ENCODE measurements around the gene HSD11B2.

The HSD11B2 gene

DNA sequence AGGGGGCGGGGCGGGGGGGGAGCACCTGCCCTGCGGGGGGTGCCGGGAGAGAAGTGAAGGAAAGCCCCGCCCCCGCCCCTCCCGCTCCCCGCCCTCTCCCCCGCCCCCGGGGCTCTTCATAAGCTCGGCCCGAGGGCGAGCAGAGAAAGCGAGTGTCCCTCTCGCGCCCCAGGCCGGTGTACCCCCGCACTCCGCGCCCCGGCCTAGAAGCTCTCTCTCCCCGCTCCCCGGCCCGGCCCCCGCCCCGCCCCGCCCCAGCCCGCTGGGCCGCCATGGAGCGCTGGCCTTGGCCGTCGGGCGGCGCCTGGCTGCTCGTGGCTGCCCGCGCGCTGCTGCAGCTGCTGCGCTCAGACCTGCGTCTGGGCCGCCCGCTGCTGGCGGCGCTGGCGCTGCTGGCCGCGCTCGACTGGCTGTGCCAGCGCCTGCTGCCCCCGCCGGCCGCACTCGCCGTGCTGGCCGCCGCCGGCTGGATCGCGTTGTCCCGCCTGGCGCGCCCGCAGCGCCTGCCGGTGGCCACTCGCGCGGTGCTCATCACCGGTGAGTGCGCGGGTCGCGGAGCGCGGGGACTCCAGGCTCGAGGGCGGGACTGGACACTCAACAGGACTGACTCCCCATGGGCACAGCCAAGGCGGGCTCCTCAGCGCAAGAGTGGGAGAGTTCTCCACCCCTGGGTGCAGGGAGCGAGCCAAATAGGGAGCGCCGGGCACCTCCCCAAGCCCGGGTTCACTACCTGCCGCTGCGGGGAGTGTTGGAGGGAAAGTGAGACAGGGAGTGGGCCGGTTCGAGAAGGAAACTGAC lies at the start of gene HSD11B2:
Gene HSD11B2, plus strand, starts transcription at position 145 of the 798 bp plus-strand sequence. Its CDS starts 128 bp downstream, at position 273.
- peak in 5 of 14 donors; percentile 21 to 62 (median 33) for DNase-seq

DNA sequence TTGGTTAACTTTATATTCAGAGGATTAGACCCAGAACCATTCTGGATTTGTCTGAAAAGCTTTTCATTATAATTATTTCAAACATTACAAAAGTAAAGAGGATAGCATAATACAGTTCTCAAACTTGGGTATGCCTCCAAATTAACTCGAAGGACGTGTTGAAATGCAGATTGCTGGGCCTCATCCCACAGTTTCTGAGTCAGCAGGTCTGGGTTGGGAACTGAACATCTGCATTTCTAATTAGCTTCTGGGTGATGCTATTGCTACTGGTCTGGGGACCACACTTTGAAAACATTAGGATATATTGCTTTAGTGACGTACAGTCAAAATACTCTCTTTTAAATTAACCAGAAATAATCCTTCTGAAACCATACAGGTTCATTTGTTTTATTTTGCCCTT lies 47.6 kb upstream of the HSD11B2 start:
- no peak for DNase-seq

DNA sequence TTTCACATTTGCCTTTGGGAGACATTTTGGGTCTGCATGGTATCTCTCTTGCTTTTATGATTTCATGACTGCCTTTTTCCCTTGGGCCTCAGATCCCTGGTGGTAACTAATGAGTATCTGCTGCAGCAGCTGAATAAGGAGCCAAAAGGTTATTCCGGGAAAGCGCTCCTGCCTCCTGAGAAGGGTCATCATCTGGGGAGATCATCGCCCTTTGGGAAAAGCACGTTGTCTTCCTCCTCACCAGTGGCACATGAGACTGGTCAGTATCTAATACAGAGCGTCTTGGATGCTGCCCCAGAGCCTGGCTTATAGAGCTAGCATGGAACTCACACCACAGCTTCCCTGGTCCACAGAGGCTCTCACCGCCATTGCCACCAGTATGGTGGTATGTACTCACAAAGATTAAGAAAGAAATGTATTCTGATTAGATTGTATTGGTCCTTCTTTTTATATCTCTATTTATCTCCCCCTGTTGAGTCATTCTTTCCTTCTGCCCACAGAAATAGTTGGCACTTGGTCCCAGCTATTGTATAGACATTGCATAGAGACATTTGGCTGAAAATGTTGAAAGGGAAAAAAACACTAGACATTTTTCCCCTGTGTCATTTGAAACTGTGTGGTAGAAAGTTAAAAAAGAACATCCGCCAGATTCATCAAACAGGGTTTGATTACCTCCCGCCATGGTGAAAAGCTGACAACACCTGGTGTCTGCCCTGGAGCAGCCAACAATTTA lies 46.0 kb upstream of the HSD11B2 start:
- no peak for DNase-seq

DNA sequence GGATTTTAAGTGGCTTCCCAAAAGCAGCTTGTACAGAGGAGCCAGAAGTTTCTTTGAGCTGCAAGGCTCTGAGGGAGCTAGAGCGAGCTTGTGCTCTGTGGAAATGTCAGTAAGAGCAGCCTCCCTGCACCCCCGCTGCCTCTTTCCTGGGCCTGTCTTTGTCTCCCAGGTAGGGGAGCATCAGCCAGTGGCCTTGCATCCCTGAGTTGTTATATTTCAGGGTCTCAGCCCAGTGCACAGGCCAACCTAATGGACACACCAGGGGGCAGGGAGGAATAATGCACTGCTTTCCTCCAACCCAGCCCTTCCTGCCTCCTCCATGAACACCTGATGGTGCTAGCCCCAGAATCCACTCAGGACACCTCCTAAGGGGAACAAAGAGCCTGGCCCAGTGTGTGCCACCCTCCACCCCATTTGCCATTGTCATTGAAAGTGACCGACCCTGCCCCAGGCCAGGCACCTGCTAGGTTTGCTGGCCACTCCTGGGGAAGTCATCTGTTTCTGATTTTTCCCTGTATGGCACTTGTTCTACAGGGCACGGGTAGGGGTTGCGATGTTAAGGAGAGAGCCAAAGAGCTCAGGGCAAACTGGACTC lies 44.0 kb upstream of the HSD11B2 start:
- DNase-seq = no peak

DNA sequence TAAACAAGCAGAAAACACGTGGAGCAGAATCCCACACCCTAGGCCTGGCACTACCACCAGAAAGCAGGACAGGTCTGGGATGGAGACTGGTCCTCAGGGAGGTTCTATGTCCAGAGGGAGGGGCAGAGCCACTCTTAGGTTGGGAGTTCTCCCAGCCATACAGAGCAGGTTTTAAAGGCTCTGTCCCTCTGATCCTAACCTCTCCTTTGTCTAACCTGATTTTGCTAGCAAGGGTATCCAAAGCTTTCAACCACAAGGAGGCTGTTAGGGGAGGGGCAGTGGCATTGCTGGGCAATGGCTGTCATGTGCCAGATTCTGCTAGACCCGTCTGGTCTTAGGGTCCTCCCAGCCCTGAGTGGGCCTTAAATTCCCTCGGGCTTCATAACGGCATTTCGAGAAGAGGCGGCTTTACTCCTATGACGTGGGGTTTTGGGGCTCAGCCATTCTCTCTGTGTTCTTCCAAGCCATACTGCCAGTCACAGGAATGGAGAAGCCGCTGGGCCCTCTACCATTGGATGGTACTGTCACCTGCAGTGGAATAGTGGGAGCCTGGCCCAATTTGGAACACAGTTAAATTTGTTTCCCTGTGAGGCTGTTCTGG lies 43.3 kb upstream of the HSD11B2 start:
- no peak for DNase-seq

DNA sequence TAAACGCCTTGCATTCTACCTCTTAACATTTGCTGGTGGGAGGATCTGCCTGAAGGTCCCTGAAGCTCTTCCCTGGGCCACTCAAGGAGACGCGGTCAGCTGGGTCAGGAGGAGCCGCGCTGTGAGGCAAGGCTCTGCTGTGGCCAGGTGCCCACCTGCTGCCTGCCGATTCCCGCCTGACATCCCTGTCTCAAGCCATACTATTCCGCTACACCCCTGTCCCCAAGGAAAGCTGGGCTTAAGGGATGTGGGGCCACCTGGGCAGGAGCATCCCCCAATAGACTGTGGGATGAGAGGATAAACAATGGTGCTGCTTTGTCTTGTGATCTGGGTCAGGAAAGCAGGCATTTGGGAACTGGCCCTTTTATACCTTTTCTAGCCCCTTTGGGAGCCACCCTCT lies 42.7 kb upstream of the HSD11B2 start:
- DNase-seq = no peak

DNA sequence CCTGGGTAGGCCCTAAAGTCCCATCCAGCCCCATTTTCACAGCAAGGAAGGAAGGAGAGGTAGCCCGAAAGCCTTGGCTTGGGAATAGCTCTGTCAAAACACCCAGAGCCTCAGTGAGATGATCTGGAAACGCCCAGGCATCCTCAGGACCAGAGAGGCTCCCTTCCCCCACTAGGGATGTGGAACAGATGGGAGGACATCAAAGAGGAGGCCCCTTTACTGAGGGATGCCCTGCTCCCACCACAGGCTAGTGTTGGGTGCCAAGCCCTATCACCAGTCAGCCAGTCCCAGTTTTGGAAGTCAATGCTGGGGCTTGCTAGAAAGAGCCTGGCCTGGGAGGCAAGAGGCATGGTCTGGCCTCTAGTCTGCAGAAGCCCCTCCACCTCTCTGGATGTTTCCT lies 42.3 kb upstream of the HSD11B2 start:
- no peak for DNase-seq

DNA sequence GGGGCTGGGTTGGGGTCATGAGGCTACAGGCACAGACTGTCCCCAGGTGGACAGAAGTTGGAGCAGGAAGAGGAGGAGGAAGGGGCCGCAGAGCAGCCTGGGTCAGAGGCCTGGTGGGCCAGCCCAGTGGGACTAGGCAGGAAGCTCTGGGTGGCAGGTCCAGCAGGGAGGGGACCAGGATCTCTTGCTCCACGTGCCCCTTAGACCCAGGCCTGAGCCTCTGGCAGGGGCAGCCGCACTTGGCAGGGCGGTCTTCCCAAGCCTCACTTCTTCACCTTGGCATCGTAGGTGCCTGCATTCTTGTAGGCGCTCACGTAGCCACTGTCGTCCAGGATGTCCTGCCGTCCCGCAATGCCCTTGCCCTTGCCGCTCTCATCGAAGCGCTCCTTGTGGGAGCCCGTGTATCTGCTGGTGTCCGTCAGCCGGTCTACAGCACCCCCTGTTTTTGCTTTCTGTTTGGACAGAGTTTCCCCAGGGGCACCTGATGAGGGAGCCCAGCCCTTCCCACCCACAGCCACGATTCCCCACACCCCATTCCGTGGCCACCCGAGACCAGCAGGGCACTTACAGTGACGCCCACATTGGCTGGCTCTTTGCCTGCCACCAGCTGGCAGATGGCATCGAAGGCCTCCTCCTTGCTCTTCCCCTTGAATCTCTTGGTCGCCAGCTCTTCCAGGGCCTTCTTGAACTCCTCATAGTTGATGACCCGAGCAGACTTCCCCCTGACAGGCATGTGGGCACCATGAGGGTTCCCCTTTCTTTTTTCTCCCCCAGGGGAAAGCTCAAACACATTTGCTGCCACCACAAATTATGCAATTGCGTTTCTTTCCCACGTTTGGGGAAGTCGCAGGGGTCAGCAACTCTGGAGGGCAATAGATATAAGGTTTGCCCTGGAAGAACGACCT lies 40.8 kb upstream of the HSD11B2 start:
- peak in 10 of 14 donors; percentile 23 to 71 (median 53) for DNase-seq

DNA sequence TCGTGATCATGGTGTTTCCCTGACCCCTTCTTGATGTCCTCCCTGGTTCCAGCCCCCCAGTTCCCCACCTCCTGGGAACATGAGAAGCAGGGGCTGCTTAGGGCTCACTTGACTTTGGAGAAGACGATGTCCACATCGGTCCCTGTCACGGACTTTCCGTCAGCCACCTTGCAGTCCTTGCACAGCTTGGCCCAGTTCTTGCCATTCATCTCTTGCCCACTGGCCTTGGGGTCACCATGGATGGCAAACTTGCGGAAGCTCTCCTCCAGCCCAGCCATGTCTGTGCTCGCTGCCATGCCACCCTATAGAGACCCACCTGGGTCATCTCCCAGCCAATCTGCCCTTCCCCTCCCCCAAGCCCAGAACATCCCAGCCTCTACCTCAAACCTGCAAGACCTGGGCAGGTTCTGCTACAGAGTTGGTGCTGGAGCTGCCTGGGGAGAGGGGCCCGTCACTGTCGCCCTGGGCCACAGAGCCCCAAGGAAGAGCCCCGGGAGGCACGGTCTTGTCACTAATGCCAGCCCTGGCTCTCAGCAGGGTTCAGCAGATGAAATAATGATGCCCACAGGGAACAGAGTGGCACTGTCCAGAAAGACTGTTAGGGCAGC lies 40.0 kb upstream of the HSD11B2 start:
- peak in 1 of 14 donors; percentile 64 for DNase-seq

DNA sequence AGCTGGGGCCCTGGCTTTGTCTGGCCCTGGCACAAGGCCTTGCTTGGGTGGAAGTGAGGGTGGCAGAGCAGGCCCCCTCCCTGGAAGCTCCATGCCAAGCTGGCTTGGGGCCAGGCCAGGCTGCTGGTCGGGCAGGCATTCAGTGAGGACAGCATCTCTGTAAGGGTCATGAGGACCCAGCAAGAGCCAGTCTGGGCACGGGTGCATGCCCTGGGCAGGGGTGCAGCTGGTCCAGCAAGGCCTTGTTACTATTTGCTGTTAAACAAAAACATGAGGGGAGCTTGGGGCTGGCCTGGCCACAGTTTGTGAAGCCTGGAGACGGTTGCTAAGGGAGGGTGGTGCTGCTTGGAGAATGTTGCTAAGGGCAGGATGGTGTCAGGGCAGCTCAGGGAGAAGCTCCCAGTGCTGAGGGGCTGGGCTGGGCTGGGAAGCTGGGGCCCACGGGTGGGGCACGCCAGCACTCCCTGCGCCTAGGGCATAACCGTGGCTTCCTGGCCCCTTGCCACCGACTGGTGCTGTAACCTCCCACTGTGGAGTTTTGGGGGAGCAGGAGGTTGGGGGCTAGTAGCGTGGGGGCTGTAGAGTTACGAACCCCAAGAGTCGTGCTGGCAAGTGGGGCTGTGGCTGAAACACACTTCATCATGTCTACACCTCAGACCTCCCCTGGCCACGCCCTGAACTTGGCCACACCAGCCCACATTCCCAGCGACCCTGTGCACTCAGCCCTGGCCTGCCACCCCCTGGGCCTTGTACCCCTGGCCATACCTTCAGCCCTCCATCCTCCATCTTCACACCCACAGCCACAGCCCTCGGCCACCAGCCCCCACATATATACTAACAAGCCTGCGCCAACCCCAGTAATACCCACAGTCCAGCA lies 39.3 kb upstream of the HSD11B2 start:
- DNase-seq = peak in 13 of 14 donors; percentile 56 to 97 (median 91)

DNA sequence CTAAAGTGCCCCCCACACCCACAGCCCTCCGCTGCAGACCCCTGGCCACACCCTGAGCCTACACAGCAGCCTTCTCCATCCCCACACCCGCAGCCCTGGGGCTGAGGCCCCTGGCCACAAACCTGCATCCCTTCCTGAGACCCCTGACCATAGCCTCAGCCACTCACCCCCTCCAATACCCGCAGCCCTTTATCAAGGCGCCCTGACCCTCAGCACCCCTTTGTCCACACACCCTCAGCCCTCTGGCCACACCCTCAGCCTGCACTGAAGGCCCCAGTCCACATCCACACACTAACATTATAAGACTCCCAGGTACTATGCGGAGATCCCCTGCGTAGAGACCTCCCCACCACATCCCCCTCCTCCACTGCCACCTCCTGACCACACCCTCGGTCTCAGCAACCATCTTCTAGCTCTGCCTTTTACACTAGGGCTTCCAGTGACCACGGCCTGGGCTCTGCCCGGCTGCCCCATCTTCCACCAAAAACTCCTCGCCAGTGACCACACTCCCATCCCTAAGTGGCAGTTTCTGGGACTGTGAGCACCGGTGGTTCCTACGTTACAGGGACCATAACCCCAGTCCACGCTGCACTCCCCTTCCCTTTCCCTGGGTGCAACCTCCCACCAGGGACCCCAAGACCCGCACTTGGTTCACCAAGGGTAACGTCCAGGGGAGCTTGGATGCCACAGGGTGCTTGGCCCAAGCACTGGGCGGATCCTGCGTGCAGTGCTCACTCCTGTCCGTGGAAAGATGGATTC lies 38.4 kb upstream of the HSD11B2 start:
- DNase-seq = peak in 3 of 14 donors; percentile 42 to 56 (median 43)

DNA sequence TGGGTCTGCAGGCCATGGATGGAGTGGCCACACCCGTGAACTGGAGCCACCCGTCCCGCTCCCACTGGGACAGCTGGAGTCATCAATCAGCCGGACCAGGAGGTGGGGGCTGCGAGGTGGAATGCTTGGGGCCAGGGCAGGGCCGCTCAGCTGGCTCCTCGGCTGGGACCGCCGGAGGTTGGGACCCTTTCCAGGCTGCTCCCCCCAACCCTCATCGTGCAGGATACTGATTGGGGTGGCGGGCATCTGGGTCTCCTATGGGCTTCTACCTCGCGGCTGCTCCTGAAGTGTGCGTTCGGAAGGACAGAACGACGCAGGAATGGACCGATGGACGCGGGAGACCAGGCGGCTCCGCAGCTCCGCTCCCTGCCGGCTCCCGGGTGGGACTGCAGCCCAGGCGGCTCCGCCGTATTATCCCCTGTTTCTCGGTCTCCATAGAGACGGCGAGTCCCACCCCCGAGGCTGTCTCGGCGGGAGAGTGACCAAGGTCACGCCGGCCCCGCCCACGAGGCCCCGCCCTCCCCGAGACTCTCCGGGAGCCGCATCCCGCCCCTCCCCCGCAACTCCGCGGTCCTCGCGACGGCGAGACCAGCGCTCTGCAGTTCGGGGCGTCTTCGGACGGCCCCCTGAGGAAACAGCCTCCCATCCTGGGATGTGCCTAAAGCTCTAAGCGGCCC lies 37.7 kb upstream of the HSD11B2 start, which contains the start of gene TPPP3:
Gene TPPP3, minus strand, starts transcription at position 388 of the 677 bp plus-strand sequence. CDS start 2,387 bp downstream, outside the sequence.
- DNase-seq = peak in 12 of 14 donors; percentile 27 to 87 (median 76)

DNA sequence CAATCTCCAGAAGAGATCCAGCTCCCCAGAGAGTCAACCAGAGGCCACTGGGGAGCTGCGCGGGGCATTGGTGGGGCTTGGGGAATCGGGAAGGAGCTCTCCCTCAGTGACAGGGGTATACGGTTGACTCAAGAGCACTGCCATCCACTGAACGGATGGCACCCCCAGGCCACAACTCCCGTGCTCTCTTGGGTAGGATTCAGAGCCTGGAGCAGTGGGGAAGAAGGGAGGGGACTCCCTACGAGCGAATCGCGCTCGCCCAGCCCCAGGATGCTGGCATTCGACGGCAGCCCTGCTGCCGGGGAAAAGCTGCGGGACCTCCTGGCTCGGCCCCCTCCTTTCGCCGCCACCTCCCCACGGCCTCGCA lies 37.1 kb upstream of the HSD11B2 start:
- DNase-seq = peak in 1 of 14 donors; percentile 64

DNA sequence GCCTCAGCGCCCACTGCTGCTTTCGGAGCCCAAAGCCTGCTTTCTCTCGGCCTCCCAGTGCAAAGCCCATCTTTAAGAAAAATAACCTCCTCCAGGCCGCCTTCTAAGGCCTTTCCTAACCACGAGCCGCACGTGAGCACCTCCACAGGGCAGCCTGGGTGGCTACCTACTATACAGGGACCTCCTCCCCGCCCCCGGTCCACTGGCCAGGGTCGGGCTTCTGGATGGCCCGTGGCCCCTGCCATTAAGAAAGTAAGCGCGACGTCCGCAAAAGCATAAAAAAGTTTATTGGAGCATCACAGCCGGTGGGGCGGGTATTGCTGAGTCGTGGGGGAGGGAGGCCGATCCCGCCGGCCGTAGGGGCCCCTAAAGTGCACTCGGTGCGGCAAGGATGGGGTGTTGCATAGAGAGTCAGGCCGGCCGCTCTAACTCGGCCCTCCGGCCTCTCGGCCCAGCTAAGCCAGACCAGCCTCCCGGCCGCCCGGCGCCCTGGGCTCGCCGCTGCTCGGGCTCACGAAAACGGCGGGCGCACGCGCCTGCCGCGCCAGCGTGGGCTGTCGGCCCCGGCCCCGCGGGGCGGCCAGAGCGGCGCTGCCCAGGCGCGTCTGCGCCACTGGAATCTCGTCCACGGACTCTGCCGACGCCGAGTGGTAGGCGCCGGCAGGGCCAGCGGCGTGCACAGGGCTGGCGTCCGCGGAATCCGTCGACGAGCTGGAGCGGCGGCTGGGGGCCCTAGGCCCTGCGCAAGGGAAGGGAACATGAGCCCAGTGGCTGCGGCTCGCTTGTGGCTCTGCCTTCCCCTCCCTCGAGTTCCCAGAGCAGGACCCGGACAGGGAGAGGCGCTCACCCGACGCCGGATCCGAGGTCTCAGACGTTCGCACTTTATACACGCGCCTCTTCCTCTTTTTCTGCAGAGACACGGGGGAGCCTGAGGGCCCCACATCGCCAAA lies 36.5 kb upstream of the HSD11B2 start:
- peak in 1 of 14 donors; percentile 12 for DNase-seq

DNA sequence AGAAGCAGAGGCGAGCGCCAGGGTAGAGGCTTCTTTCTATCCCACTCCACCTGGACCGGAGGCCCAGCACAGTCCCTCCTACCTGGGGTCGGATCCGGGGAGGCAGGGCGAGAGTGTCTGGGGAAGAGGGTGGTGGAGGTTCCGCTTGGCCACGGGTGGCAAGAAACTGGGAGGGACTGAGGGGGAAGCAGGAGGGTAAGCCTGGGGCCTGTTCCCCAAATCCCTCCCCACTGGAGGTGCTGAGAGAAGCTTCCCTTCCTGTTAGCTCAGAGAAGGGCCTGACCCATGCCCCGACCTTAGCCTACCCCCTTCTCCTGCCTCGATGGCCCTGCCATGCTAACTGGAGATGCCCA lies 35.8 kb upstream of the HSD11B2 start:
- DNase-seq = peak in 2 of 14 donors; percentile 27 to 32

DNA sequence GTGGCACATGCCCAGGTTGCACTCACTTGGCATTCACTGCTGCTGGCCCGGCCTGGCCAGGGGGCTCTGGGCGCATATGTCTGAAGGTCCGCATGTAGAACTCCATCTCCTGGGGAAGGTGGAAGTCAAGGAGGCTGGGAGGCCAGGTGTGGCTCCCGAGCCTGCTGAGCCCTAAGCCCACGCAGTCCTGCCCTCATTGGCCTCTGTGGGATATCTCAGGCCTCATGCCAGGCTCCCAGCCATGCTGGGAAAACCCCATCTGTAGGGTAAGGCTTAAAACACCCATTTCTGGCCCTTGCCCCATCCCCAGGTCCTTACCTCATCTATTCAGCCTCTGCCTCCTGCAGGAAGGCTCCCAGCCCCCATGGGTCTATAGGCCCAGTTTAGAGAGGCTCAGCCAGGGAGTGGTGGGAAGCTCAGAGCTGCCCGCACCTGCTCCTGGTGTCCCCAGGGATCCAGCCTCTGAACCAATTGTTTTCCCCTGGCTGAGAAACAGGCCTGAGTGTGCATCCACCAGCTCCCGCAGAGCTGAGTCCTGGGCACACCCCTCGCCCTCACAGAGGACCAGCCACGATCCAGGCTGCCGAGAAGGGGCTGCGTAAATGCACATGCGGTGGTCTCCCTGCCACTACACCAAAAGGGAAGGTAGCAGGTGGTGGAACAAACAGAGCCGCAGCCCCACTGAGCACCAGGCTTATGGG lies 35.3 kb upstream of the HSD11B2 start:
- DNase-seq = no peak

All from C1 segment of cervical spinal cord (tissue), 14 donors.